SH-SY5Y (cell line): ENCODE data around the gene COL8A1.

Source experiments
- GATA2 ChIP-seq: IDR thresholded peaks from 2 replicates; pipeline ENCODE4 v1.6.1; 2011; ENCODE audit warnings: mild to moderate bottlenecking, low read depth, low read length
- GATA3 ChIP-seq: IDR thresholded peaks from 2 replicates; pipeline ENCODE4 v1.6.1; 2011; ENCODE audit warnings: low read depth, mild to moderate bottlenecking, low read length, moderate library complexity

DNA sequence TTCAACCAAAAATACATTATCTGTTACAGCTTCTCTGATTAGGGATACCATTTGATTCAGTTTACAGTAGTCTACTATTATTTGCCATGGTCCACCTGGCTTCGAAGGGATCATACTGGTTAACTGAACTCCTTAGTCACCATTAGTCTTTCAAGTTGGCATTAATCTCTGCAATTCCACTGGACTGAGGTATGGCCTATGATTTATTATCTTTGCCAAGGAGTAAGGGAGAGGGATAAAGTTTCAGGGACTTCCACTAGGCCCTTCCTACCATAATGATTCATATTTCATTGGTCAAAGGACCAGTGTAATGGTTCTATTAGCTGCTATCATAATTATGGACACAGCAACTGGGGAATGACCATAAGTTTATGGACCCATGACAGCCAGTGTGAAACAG lies 172.0 kb downstream of the COL8A1 start:
- TF ChIP-seq GATA2 (no peak), GATA3 (no peak)
